Erythroblast (primary cell): ENCODE results near the gene TENM3.

Experiments used
- DNase-seq, 2 experiments: peaks; one replicate each; lab custom pipeline; 2025; lab: John Stamatoyannopoulos, UW
- GATA1 ChIP-seq: IDR thresholded peaks from 2 replicates; pipeline ENCODE4 v1.6.1; 2011; ENCODE audit warnings: low read depth, mild to moderate bottlenecking, control low read depth, low read length, moderate library complexity
- POLR2A ChIP-seq: IDR thresholded peaks from 2 replicates; pipeline ENCODE4 v1.6.1; 2011; ENCODE audit warnings: mild to moderate bottlenecking, low read length

The TENM3 gene

GRCh38 chr4:182489607-182490006, 246.4 kb downstream of the TENM3 start:
- DNase-seq = no peak
- TF ChIP-seq POLR2A = no peak
- TF ChIP-seq GATA1 = no peak

- no peak for DNase-seq
- TF ChIP-seq POLR2A (no peak), GATA1 (no peak)
Measured at GRCh38 chr4:182491719-182492118, 248.5 kb downstream of the TENM3 start.

- DNase-seq = no peak
Measured at GRCh38 chr4:182492423-182492822, 249.2 kb downstream of the TENM3 start.

GRCh38 chr4:182493377-182493776, 250.2 kb downstream of the TENM3 start:
- TF ChIP-seq GATA1 (no peak), POLR2A (no peak)
- DNase-seq = no peak

More at GRCh38 chr4:182492423-182492822, 249.2 kb downstream of the TENM3 start:
- no peak for TF ChIP-seq POLR2A
- TF ChIP-seq GATA1 = no peak

GRCh38 chr4:182494103-182494502, 250.9 kb downstream of the TENM3 start:
- TF ChIP-seq POLR2A (no peak), GATA1 (no peak)
- no peak for DNase-seq

- TF ChIP-seq GATA1 (no peak), POLR2A (no peak)
- no peak for DNase-seq
Measured at GRCh38 chr4:182495031-182495430, 251.8 kb downstream of the TENM3 start.

- no peak for DNase-seq
- TF ChIP-seq GATA1 = no peak
- TF ChIP-seq POLR2A = no peak
Measured at GRCh38 chr4:182495645-182496385, 252.6 kb downstream of the TENM3 start.

- DNase-seq = no peak
- TF ChIP-seq POLR2A (no peak), GATA1 (no peak)
Measured at GRCh38 chr4:182496408-182496807, 253.2 kb downstream of the TENM3 start.

- DNase-seq = no peak
- no peak for TF ChIP-seq GATA1
Measured at GRCh38 chr4:182502064-182502463, 258.9 kb downstream of the TENM3 start.

GRCh38 chr4:182504463-182504862, 261.3 kb downstream of the TENM3 start:
- DNase-seq = no peak
- TF ChIP-seq GATA1 = no peak
- TF ChIP-seq POLR2A = no peak

GRCh38 chr4:182507805-182508204, 264.6 kb downstream of the TENM3 start:
- DNase-seq = no peak
- TF ChIP-seq GATA1 (no peak), POLR2A (no peak)

GRCh38 chr4:182510836-182511235, 267.6 kb downstream of the TENM3 start:
- no peak for TF ChIP-seq GATA1
- no peak for TF ChIP-seq POLR2A
- DNase-seq = no peak

GRCh38 chr4:182513587-182514291, 270.5 kb downstream of the TENM3 start:
- TF ChIP-seq POLR2A (no peak), GATA1 (no peak)
- no peak for DNase-seq

GRCh38 chr4:182518421-182518820, 275.2 kb downstream of the TENM3 start:
- no peak for TF ChIP-seq POLR2A
- no peak for TF ChIP-seq GATA1
- DNase-seq = no peak
